GM18870 (cell line): Measurements from ENCODE around the gene ARF4.
A peak's percentile ranks its signal among the peaks of the same experiment; 100 is the strongest.
"Not testable (repeated sequence)": the region's sequence is repeated elsewhere in the genome, so short reads cannot be mapped to it uniquely, and the experiment has no call there.

ENCODE experiments used
- ATAC-seq: cut with Tn5 transposase; IDR thresholded peaks from one replicate; pipeline ENCODE4 v1.9.1; 2021; ENCODE audit warnings: moderate library complexity; ENCODE audit not compliant: unreplicated experiment

The ARF4 gene

GRCh38 chr3:57597127-57597923, at the start of gene ARF4:
TSS of gene ARF4 (minus strand) at chr3:57597344. CDS start at chr3:57597140, 204 bp downstream.
- peak; percentile 97 for ATAC-seq

- no peak for ATAC-seq
Measured at GRCh38 chr3:57646723-57647122, 49.6 kb upstream of the ARF4 start.

- ATAC-seq = no peak
Measured at GRCh38 chr3:57644740-57645139, 47.6 kb upstream of the ARF4 start.

- no peak for ATAC-seq
Measured at GRCh38 chr3:57637391-57637790, 40.2 kb upstream of the ARF4 start.

GRCh38 chr3:57634259-57634658, 37.1 kb upstream of the ARF4 start:
- not testable (repeated sequence) for ATAC-seq

GRCh38 chr3:57627976-57628375, 30.8 kb upstream of the ARF4 start:
- no peak for ATAC-seq

GRCh38 chr3:57624801-57625200, 27.7 kb upstream of the ARF4 start:
- no peak for ATAC-seq

- ATAC-seq = no peak
Measured at GRCh38 chr3:57622362-57622761, 25.2 kb upstream of the ARF4 start.

- no peak for ATAC-seq
Measured at GRCh38 chr3:57617739-57618138, 20.6 kb upstream of the ARF4 start.

GRCh38 chr3:57616233-57616632, 19.1 kb upstream of the ARF4 start:
- ATAC-seq = no peak

- ATAC-seq = not testable (repeated sequence)
Measured at GRCh38 chr3:57611870-57612269, 14.7 kb upstream of the ARF4 start.

GRCh38 chr3:57605683-57606082, 8.5 kb upstream of the ARF4 start:
- no peak for ATAC-seq

- ATAC-seq = no peak
Measured at GRCh38 chr3:57604971-57605370, 7.8 kb upstream of the ARF4 start.

GRCh38 chr3:57600195-57600594, 3.1 kb upstream of the ARF4 start:
- ATAC-seq = no peak

- no peak for ATAC-seq
Measured at GRCh38 chr3:57598765-57599360, 1.7 kb upstream of the ARF4 start.

GRCh38 chr3:57596495-57597126, 533 bp downstream of the ARF4 start:
- ATAC-seq = no peak

GRCh38 chr3:57594576-57594975, 2.6 kb downstream of the ARF4 start:
- no peak for ATAC-seq

GRCh38 chr3:57594144-57594543, 3.0 kb downstream of the ARF4 start:
- no peak for ATAC-seq

- no peak for ATAC-seq
Measured at GRCh38 chr3:57592306-57592705, 4.8 kb downstream of the ARF4 start.

- ATAC-seq = no peak
Measured at GRCh38 chr3:57587905-57588304, 9.2 kb downstream of the ARF4 start.

- no peak for ATAC-seq
Measured at GRCh38 chr3:57586778-57587177, 10.4 kb downstream of the ARF4 start.

GRCh38 chr3:57583544-57583943, 13.6 kb downstream of the ARF4 start:
- no peak for ATAC-seq
